OCI-LY7 (cell line): ENCODE data around the gene IVNS1ABP. TPM values are rescaled to one million over a fixed set of nuclear protein-coding genes. Genes with fewer than 3 reads are reported as not detected.
A peak's percentile ranks its signal among the peaks of the same experiment; 100 is the strongest.

ENCODE experiments used
- BruUV-seq: library from RNA; stranded (reverse); fragments of 400-500 nt; replicated peaks from 2 replicates; lab custom pipeline; 2021; lab: Mats Ljungman, UMichigan
- CTCF ChIA-PET: fragments of 300-600 bp; sonication (Branson Sonifier 250); formaldehyde crosslinking; loops from one replicate; lab custom pipeline; 2022; ENCODE audit warnings: antibody characterized with exemption; ENCODE audit not compliant: unreplicated experiment; lab: Charles Lee
- POLR2A ChIA-PET: fragments of 300-600 bp; sonication (Branson Sonifier 250); formaldehyde crosslinking; loops from one replicate; lab custom pipeline; 2022; ENCODE audit warnings: antibody characterized with exemption; lab: Charles Lee
- DNase-seq: peaks from one replicate; pipeline ENCODE4 v3.0.0-alpha.2; 2015; ENCODE audit warnings: low spot score
- H2AFZ ChIP-seq: fragments of 200-600 bp; sonication (generic), shearing (Covaris generic); 2 replicates; pipeline ENCODE4 v1.6.1; 2014; ENCODE audit warnings: mild to moderate bottlenecking, antibody characterized with exemption, low read length, moderate library complexity
- H3K27ac ChIP-seq: fragments of 200-600 bp; sonication (generic); 2 replicates; pipeline ENCODE4 v1.5.1; 2014; ENCODE audit warnings: mixed run types, low read depth, mild to moderate bottlenecking, moderate library complexity, low read length, inconsistent platforms; ENCODE audit not compliant: poor library complexity, severe bottlenecking
- H3K36me3 ChIP-seq: fragments of 200-600 bp; sonication (generic); 2 replicates; pipeline ENCODE4 v1.6.1; 2014; ENCODE audit warnings: mild to moderate bottlenecking, antibody characterized with exemption, low read length, moderate library complexity, mixed read lengths; ENCODE audit not compliant: insufficient read depth
- H3K4me1 ChIP-seq: fragments of 200-600 bp; sonication (generic); 2 replicates; pipeline ENCODE4 v1.5.1; 2014; ENCODE audit warnings: mild to moderate bottlenecking, low read length; ENCODE audit not compliant: insufficient read depth, poor library complexity, severe bottlenecking
- H3K4me2 ChIP-seq: fragments of 200-600 bp; sonication (generic); 2 replicates; pipeline ENCODE4 v1.6.1; 2014; ENCODE audit warnings: mild to moderate bottlenecking, low read length
- H3K4me3 ChIP-seq: fragments of 200-600 bp; sonication (generic); 2 replicates; pipeline ENCODE4 v1.5.1; 2014; ENCODE audit warnings: mild to moderate bottlenecking, low read depth, low read length; ENCODE audit not compliant: poor library complexity, severe bottlenecking
- H3K79me2 ChIP-seq: fragments of 200-600 bp; sonication (generic); 2 replicates; pipeline ENCODE4 v1.6.1; 2016; ENCODE audit warnings: low read depth, mild to moderate bottlenecking, low read length, moderate library complexity, mixed read lengths; ENCODE audit not compliant: insufficient read depth
- H3K9me2 ChIP-seq: fragments of 200-600 bp; sonication (generic); 2 replicates; pipeline ENCODE4 v1.6.1; 2016; ENCODE audit warnings: mild to moderate bottlenecking, low read length, mixed read lengths; ENCODE audit not compliant: insufficient read depth
- H3K9me3 ChIP-seq: fragments of 200-600 bp; sonication (generic); 2 replicates; pipeline ENCODE4 v1.6.1; 2014; ENCODE audit warnings: mild to moderate bottlenecking, mixed run types, low read length, mixed read lengths
- H4K20me1 ChIP-seq: fragments of 200-600 bp; sonication (generic); 2 replicates; pipeline ENCODE4 v1.6.1; 2014; ENCODE audit warnings: mild to moderate bottlenecking, antibody characterized with exemption, low read length, moderate library complexity, mixed read lengths; ENCODE audit not compliant: insufficient read depth
- CTCF ChIP-seq: fragments of 200-600 bp; sonication (generic); conservative IDR thresholded peaks from 2 replicates; pipeline ENCODE4 v1.5.1; 2014; ENCODE audit warnings: mild to moderate bottlenecking, antibody characterized with exemption, low read length, moderate library complexity, mixed read lengths
- EZH2phosphoT487 ChIP-seq: fragments of 200-600 bp; sonication (generic); IDR thresholded peaks from 2 replicates; pipeline ENCODE4 v1.6.1; 2018; ENCODE audit warnings: low read depth, borderline replicate concordance, mild to moderate bottlenecking, mixed run types, antibody characterized with exemption, low read length, moderate library complexity, mixed read lengths
- intact Hi-C: fragments of 100-400 bp; cut with micrococcal nuclease; formaldehyde crosslinking; loops from one replicate; pipeline ENCODE4 v1.10.0; 2022; ENCODE audit not compliant: unreplicated experiment
- total RNA-seq, 2 experiments: library from RNA; depleted of rRNA in 1 of 2; stranded (reverse); fragments of >200 nt in 1 of 2; shearing (Covaris generic) in 1 of 2; gene quantifications; 2 replicates each; pipeline ENCODE4 v1.2.3, GENCODE V29; 2014 to 2022

IVNS1ABP gene
- total RNA-seq, 2 experiments from 2014 or later, result 54.0 to 74.0 TPM

- intact Hi-C loops, result no loop called here
- no peaks in the 10 kb centered on the region for H3K9me2 ChIP-seq
These were observed 31.3 kb upstream of the IVNS1ABP start for GRCh38 chr1:185348296-185348695.

GRCh38 chr1:185345913-185346720 lies 29.1 kb upstream of the IVNS1ABP start:
- TF ChIP-seq CTCF (no peak), EZH2phosphoT487 (no peak)
- ChIA-PET POLR2A (interaction anchor here (1.3 kb wide), 1 partner anchor 29 kb away, joined by 3 read pairs; the partner anchor contains the start of gene IVNS1ABP), CTCF (no interaction called here)
- Histone ChIP-seq H3K9me3 (no peaks in the 10 kb centered on the region), H3K4me2 (peak overlapping the region; percentile 28; the same call in 1 of the 2 replicates), H3K9me2 (no peaks in the 10 kb centered on the region), H3K4me1 (peaks cover 6% of the 10 kb centered on the region), H3K4me3 (no peak overlapping the region), H4K20me1 (no peaks in the 10 kb centered on the region), H3K36me3 (no peaks in the 10 kb centered on the region), H3K27ac (no peak overlapping the region), H2AFZ (peak overlapping the region; percentile 52; the same call in 1 of the 2 replicates), H3K79me2 (no peaks in the 10 kb centered on the region)
- intact Hi-C loops, result no loop called here
- no TSS peak for BruUV-seq
- DNase-seq, result peak; percentile 13

More at GRCh38 chr1:185348296-185348695, 31.3 kb upstream of the IVNS1ABP start:
- H2AFZ ChIP-seq, result no peak overlapping the region
- no peak overlapping the region for H3K4me3 ChIP-seq
- H3K36me3 ChIP-seq, result no peaks in the 10 kb centered on the region
- ChIA-PET CTCF (no interaction called here), POLR2A (no interaction called here)
- H3K4me1 ChIP-seq, result peaks cover 6% of the 10 kb centered on the region
- DNase-seq, result no peak
- TF ChIP-seq CTCF, result no peak
- TF ChIP-seq EZH2phosphoT487, result no peak
- no peak overlapping the region for H3K27ac ChIP-seq
- H3K9me3 ChIP-seq, result no peaks in the 10 kb centered on the region
- no peaks in the 10 kb centered on the region for H4K20me1 ChIP-seq
- no TSS peak for BruUV-seq
- H3K4me2 ChIP-seq, result no peak overlapping the region
- no peaks in the 10 kb centered on the region for H3K79me2 ChIP-seq

- Histone ChIP-seq H3K9me3 (no peaks in the 10 kb centered on the region), H3K27ac (no peak overlapping the region), H3K4me3 (no peak overlapping the region), H3K79me2 (no peaks in the 10 kb centered on the region), H3K4me2 (no peak overlapping the region), H4K20me1 (no peaks in the 10 kb centered on the region), H3K4me1 (peaks cover 23% of the 10 kb centered on the region), H2AFZ (no peak overlapping the region), H3K36me3 (no peaks in the 10 kb centered on the region), H3K9me2 (no peaks in the 10 kb centered on the region)
- TF ChIP-seq EZH2phosphoT487, result no peak
- no peak for TF ChIP-seq CTCF
- ChIA-PET POLR2A (no interaction called here), CTCF (no interaction called here)
- no peak for DNase-seq
- intact Hi-C loops, result no loop called here
- BruUV-seq, result no TSS peak
These were observed 26.3 kb upstream of the IVNS1ABP start for GRCh38 chr1:185343306-185343705.
